Measurements from ENCODE around the gene IQCE. TPM values are rescaled to one million over a fixed set of nuclear protein-coding genes. Genes with fewer than 3 reads are reported as not detected.

Gene IQCE
- total RNA-seq, 1 donor from 2014 or later, result 12.0 TPM

DNA sequence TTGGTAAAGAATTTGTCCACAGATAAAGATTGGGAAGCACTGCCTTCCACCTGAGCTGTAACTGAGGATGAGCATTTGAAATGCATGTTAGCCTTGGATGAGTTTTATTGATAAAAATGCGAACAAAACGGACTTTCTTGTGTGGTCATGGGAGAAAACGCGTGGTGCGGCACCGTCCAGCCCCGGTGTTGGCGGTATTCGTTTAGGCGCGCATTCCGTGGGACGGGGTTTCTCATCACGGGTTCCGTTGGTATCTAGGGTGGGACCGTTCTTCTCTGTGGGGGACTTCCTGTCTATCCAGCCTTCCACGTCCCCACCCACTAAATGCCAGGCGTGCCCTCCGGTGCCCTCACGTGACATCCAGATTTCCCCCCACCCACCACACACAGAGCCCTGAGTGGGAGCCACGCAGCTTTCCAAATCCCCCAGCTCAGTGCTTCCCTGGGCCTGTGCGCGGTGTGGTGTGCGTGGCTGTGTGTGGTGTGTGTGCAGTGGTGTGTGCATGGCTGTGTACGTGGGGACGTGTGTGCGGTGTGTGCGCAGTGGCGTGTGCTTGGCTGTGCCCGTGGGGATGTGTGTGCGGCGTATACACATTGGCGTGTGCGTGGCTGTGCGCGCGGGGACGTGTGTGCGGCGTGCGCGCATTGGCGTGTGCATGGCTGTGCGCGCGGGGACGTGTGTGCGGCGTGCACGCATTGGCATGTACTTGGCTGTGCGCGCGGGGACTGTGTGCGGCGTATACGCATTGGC, 18.1 kb downstream of the IQCE start:
- no peak for DNase-seq
- Mint-ChIP-seq H3K36me3 (ENCODE audit: unreplicated experiment) (no peaks in the 10 kb centered on the region), H3K27me3 (ENCODE audit: unreplicated experiment) (peaks cover 5% of the 10 kb centered on the region), H3K4me1 (ENCODE audit: low read depth, unreplicated experiment) (peaks cover 2% of the 10 kb centered on the region), H3K4me3 (ENCODE audit: unreplicated experiment) (no peak overlapping the region), H3K27ac (ENCODE audit: unreplicated experiment) (no peak overlapping the region), H3K9me3 (ENCODE audit: unreplicated experiment) (peaks cover 2% of the 10 kb centered on the region)
- TF ChIP-seq, protein P1, sequence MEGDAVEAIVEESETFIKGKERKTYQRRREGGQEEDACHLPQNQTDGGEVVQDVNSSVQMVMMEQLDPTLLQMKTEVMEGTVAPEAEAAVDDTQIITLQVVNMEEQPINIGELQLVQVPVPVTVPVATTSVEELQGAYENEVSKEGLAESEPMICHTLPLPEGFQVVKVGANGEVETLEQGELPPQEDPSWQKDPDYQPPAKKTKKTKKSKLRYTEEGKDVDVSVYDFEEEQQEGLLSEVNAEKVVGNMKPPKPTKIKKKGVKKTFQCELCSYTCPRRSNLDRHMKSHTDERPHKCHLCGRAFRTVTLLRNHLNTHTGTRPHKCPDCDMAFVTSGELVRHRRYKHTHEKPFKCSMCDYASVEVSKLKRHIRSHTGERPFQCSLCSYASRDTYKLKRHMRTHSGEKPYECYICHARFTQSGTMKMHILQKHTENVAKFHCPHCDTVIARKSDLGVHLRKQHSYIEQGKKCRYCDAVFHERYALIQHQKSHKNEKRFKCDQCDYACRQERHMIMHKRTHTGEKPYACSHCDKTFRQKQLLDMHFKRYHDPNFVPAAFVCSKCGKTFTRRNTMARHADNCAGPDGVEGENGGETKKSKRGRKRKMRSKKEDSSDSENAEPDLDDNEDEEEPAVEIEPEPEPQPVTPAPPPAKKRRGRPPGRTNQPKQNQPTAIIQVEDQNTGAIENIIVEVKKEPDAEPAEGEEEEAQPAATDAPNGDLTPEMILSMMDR (IDR thresholded peaks at IDR 0.05; ENCODE audit: partially characterized antibody, unreplicated experiment), result no peak

DNA sequence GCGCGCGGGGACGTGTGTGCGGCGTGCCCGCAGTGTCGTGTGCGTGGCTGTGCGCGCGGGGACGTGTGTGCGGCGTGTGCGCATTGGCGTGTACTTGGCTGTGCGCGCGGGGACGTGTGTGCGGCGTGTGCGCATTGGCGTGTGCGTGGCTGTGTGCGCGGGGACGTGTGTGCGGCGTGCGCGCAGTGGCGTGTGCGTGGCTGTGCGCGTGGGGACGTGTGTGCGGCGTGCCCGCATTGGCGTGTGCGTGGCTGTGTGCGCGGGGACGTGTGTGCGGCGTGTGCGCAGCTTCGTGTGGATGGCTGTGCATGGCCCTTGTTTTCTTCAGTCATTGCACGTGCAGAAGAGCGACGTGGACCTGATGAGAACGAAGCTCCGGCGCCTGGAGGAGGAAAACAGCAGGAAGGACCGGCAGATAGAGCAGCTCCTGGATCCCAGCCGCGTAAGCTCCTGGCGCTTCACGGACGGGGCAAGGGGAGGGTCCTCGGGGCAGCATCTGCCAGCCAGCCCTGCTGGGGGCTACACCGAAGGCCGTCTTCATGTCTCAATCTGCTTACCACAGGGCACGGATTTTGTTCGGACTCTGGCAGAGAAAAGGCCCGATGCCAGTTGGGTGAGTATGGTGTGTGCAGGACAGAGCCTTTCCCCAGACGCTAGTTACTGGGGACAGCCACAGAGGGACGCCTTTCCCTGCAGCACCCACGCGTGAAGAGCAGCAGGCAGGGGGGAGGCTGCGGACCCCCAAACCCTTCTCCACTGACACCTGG, 19.3 kb downstream of the IQCE start:
- DNase-seq, result no peak
- Mint-ChIP-seq H3K36me3 (ENCODE audit: unreplicated experiment) (no peaks in the 10 kb centered on the region), H3K9me3 (ENCODE audit: unreplicated experiment) (peaks cover 2% of the 10 kb centered on the region), H3K4me3 (ENCODE audit: unreplicated experiment) (no peak overlapping the region), H3K4me1 (ENCODE audit: low read depth, unreplicated experiment) (peaks cover 4% of the 10 kb centered on the region), H3K27me3 (ENCODE audit: unreplicated experiment) (peaks cover 5% of the 10 kb centered on the region), H3K27ac (ENCODE audit: unreplicated experiment) (no peak overlapping the region)
- TF ChIP-seq, protein P1 (IDR thresholded peaks at IDR 0.05; ENCODE audit: partially characterized antibody, unreplicated experiment), result no peak

DNA sequence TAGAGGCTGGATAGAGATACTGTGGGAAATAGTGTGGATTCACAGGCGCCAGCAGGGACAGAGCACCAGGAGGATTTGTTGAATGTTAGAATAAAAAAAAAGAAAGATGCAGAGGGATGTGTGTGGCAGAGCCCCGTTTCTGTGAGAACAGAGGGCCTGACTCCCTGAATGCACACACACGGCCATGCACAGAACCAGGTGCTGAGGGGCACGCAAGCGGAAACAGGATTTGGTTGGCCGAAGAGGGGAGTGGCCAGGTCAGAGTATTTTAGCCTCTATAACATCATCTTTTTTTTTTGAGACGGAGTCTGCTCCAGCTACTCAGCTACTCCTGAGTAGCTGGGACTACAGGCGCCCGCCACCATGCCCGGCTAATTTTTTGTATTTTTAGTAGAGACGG, 21.9 kb downstream of the IQCE start:
- TF ChIP-seq, protein P1 (IDR thresholded peaks at IDR 0.05; ENCODE audit: partially characterized antibody, unreplicated experiment), result no peak
- Mint-ChIP-seq H3K27me3 (ENCODE audit: unreplicated experiment) (peaks cover 5% of the 10 kb centered on the region), H3K4me3 (ENCODE audit: unreplicated experiment) (no peak overlapping the region), H3K4me1 (ENCODE audit: low read depth, unreplicated experiment) (peaks cover 7% of the 10 kb centered on the region), H3K36me3 (ENCODE audit: unreplicated experiment) (no peaks in the 10 kb centered on the region), H3K9me3 (ENCODE audit: unreplicated experiment) (peaks cover 2% of the 10 kb centered on the region), H3K27ac (ENCODE audit: unreplicated experiment) (no peak overlapping the region)
- no peak for DNase-seq

DNA sequence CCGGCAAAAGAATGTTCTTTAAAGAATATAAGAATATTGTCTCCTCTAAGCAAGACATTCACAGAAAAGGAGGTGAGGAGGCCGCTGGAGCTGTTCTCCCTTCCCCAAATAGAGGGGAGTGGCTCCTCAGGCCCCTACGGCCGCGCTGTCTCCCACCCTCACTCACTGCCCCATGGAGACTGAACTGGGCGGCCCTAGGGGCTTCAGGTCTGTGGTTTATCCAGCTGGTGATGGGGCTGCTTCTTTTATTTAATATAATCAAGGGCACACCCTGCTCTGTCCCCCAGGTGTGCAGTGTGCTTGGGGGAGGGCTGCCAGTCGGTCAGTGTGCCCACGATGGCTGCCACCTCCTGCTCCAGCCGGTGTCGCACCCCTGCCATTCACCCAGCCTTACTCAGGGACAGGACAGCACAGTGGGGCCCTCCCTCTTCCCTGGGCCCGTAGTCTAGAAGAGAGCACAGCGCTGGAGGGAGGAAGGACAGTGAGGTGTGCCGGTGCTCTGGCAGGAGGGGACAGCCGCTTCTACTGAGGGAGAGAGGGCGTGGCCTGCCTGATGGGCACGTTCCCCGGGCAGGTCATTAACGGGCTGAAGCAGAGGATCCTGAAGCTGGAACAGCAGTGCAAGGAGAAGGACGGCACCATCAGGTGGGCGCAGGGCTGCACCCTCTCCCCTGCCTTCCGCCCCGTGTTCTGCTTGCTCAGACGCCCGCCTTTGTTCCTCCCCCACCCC, 23.4 kb downstream of the IQCE start:
- H3K4me1 Mint-ChIP-seq (ENCODE audit: low read depth, unreplicated experiment), result peaks cover 18% of the 10 kb centered on the region
- peaks cover 8% of the 10 kb centered on the region for H3K27me3 Mint-ChIP-seq (ENCODE audit: unreplicated experiment)
- H3K9me3 Mint-ChIP-seq (ENCODE audit: unreplicated experiment), result peaks cover 2% of the 10 kb centered on the region
- TF ChIP-seq, protein P1 (IDR thresholded peaks at IDR 0.05; ENCODE audit: partially characterized antibody, unreplicated experiment), result no peak
- no peak overlapping the region for H3K27ac Mint-ChIP-seq (ENCODE audit: unreplicated experiment)
- no peak overlapping the region for H3K4me3 Mint-ChIP-seq (ENCODE audit: unreplicated experiment)
- DNase-seq, result no peak
- no peaks in the 10 kb centered on the region for H3K36me3 Mint-ChIP-seq (ENCODE audit: unreplicated experiment)

All from glutamatergic neuron (in vitro differentiated cells).